ENCODE measurements around the gene ABCA4. TPM values are rescaled to one million over a fixed set of nuclear protein-coding genes. Genes with fewer than 3 reads are reported as not detected.

The ABCA4 gene
- total RNA-seq, 1 experiment from 2014 or later, result 0.29 TPM

DNA sequence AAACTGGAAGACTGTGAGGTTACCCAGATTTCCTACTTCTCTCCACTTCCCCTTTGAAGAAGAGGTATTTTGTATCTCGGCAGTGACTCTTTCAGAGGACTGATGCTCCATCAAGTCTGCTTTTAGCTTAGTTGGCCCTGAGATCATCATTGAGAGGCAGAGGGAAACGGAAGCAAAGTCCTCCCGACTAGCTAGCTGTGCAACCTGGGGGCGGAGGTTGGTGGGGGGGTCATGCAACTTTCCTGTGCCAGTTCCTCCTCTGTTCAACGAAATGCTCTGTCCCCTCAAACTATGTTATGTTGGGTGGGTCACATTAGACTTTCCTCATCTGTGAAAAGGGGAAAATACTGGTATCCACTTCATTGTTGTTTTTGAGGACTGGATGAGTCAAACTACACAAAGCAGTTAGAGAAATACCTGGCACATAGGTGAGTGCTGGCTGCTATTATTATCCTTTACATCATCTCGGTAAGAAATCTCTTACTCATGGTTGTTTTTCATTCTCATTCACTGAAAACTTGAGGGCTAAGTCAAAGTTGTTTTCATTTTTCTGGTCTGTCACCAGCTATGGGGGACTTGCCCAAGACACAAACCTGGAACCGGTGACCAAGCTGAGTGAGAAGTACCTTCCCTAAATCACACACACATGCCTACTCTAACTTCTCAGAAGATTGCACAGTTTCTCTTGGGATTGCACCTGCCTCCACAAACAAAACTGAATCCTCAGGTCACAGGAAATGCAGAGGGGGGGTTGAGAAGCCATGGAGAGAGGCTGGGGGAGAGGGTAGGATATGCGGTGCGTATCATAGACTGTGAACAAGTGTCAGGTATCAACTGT is 83.3 kb downstream of the ABCA4 start:
- ATAC-seq, result peak; percentile 39
- H3K27me3 ChIP-seq (ENCODE audit: low read length), result no peaks in the 10 kb centered on the region
- H3K9me3 ChIP-seq (ENCODE audit: low read length), result no peaks in the 10 kb centered on the region
- BruUV-seq (replicated peaks), result no TSS peak
- intact Hi-C loops (cut with micrococcal nuclease), result no loop called here
- no peak for TF ChIP-seq EZH2 (IDR thresholded peaks at IDR 0.05; ENCODE audit: low read length, unreplicated experiment)
- no peak for TF ChIP-seq EZH2phosphoT487 (IDR thresholded peaks at IDR 0.05; ENCODE audit: borderline replicate concordance, low read length)
- TF ChIP-seq, protein P1, sequence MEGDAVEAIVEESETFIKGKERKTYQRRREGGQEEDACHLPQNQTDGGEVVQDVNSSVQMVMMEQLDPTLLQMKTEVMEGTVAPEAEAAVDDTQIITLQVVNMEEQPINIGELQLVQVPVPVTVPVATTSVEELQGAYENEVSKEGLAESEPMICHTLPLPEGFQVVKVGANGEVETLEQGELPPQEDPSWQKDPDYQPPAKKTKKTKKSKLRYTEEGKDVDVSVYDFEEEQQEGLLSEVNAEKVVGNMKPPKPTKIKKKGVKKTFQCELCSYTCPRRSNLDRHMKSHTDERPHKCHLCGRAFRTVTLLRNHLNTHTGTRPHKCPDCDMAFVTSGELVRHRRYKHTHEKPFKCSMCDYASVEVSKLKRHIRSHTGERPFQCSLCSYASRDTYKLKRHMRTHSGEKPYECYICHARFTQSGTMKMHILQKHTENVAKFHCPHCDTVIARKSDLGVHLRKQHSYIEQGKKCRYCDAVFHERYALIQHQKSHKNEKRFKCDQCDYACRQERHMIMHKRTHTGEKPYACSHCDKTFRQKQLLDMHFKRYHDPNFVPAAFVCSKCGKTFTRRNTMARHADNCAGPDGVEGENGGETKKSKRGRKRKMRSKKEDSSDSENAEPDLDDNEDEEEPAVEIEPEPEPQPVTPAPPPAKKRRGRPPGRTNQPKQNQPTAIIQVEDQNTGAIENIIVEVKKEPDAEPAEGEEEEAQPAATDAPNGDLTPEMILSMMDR (conservative IDR thresholded peaks at IDR 0.05; ENCODE audit: low read depth, low read length), result no peak
- H4K20me1 ChIP-seq (ENCODE audit: low read length), result no peaks in the 10 kb centered on the region
- H3F3A ChIP-seq (ENCODE audit: low read length, unreplicated experiment), result no peaks in the 10 kb centered on the region
- H3K36me3 ChIP-seq (ENCODE audit: low read depth, low read length), result no peaks in the 10 kb centered on the region
- peak overlapping the region; percentile 79 for H3K27ac ChIP-seq (ENCODE audit: low read length)
- no peak overlapping the region for H2AFZ ChIP-seq (ENCODE audit: low read length)
- H3K9ac ChIP-seq (ENCODE audit: low read length), result peak overlapping the region; percentile 38
- ChIA-PET CTCF (interaction anchor here (0.5 to 2.0 kb wide), 6 partner anchors 12 to 477 kb away, joined by 3 to 10 read pairs (median 3); no protein-coding TSS in a partner anchor), POLR2A (ENCODE audit: unreplicated experiment) (interaction anchor here (0.6 kb wide), 2 partner anchors 127 to 859 kb away, joined by 3 to 21 read pairs; no protein-coding TSS in a partner anchor)
- H3K4me3 ChIP-seq (ENCODE audit: low read length), result 0 out of 2 replicates have a peak overlapping the region, but pooled peaks have one; percentile 3
- no peaks in the 10 kb centered on the region for H3K79me2 ChIP-seq (ENCODE audit: low read length)
- no peaks in the 10 kb centered on the region for H3K9me2 ChIP-seq (replicated peaks; ENCODE audit: low read length)
- peak; percentile 76 for DNase-seq
- peaks cover 28% of the 10 kb centered on the region for H3K4me1 ChIP-seq (ENCODE audit: insufficient read depth, low read length)
- H3K4me2 ChIP-seq (ENCODE audit: low read length), result peak overlapping the region; percentile 71

GRCh38 chr1:94036730-94037129 is 84.2 kb downstream of the ABCA4 start:
- CTCF ChIA-PET, result interaction anchor here (0.5 to 2.0 kb wide), 4 partner anchors 11 to 478 kb away, joined by 3 to 10 read pairs (median 6); no protein-coding TSS in a partner anchor
- Histone ChIP-seq H3K4me2 (ENCODE audit: low read length) (peak overlapping the region; percentile 71), H3K4me3 (ENCODE audit: low read length) (0 out of 2 replicates have a peak overlapping the region, but pooled peaks have one; percentile 3), H3F3A (ENCODE audit: low read length, unreplicated experiment) (no peaks in the 10 kb centered on the region), H3K27me3 (ENCODE audit: low read length) (no peaks in the 10 kb centered on the region), H3K79me2 (ENCODE audit: low read length) (no peaks in the 10 kb centered on the region), H4K20me1 (ENCODE audit: low read length) (no peaks in the 10 kb centered on the region), H3K9ac (ENCODE audit: low read length) (peak overlapping the region; percentile 38), H3K27ac (ENCODE audit: low read length) (peak overlapping the region; percentile 79), H2AFZ (ENCODE audit: low read length) (no peak overlapping the region), H3K9me3 (ENCODE audit: low read length) (no peaks in the 10 kb centered on the region), H3K9me2 (replicated peaks; ENCODE audit: low read length) (no peaks in the 10 kb centered on the region), H3K4me1 (ENCODE audit: insufficient read depth, low read length) (peaks cover 28% of the 10 kb centered on the region), H3K36me3 (ENCODE audit: low read depth, low read length) (no peaks in the 10 kb centered on the region)
- DNase-seq, result peak; percentile 58
- peak; percentile 28 for ATAC-seq
- TF ChIP-seq EZH2 (IDR thresholded peaks at IDR 0.05; ENCODE audit: low read length, unreplicated experiment) (no peak), EZH2phosphoT487 (IDR thresholded peaks at IDR 0.05; ENCODE audit: borderline replicate concordance, low read length) (no peak)
- TF ChIP-seq, protein P1 (conservative IDR thresholded peaks at IDR 0.05; ENCODE audit: low read depth, low read length), result no peak
- no TSS peak for BruUV-seq (replicated peaks)
- POLR2A ChIA-PET (ENCODE audit: unreplicated experiment), result interaction anchor here (0.6 kb wide), 2 partner anchors 126 to 858 kb away, joined by 3 to 21 read pairs; no protein-coding TSS in a partner anchor
- intact Hi-C loops (cut with micrococcal nuclease), result no loop called here
